ENCODE measurements around the gene PSG7. TPM values are rescaled to one million over a fixed set of nuclear protein-coding genes. Genes with fewer than 3 reads are reported as not detected.
"Not testable (repeated sequence)": the region's sequence is repeated elsewhere in the genome, so short reads cannot be mapped to it uniquely, and the experiment has no call there.

The PSG7 gene
- polyA plus RNA-seq, 1 of the 3 experiments (the other 2 are of a cell fraction) = 0.05 TPM

DNA sequence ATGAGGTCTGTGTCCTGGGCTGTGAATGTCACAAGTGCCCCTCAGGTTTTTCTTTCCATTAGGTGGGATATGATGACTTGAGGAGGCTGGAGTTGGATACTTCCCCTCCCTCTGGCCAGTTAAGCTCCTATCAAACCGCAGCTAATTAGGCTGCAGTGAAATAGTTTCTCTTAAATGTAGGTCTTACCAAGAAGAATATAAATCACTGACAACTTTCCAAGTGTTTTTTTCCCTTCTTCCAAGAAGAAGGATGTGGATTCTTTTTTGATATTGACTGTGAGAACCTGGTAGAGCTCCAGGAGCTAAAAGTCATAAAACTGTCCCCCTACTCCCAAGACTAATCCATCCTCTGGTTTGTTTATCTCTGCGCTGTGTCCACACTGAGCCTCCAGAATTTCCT is 14.5 kb upstream of the PSG7 start:
- H3K27me3 ChIP-seq (ENCODE audit: insufficient read depth); POLR2A ChIA-PET; H3K4me3 ChIP-seq (ENCODE audit: low read depth in 2 of 2, low read length in 1 of 2); H3F3A ChIP-seq (replicated peaks; ENCODE audit: insufficient read depth); H3K36me3 ChIP-seq (replicated peaks in 1 of 2; ENCODE audit: control insufficient read depth in 1 of 2, insufficient read depth in 2 of 2, low read length in 1 of 2); H3K79me2 ChIP-seq (ENCODE audit: insufficient read depth); H3K9ac ChIP-seq; H4K20me1 ChIP-seq (ENCODE audit: insufficient read depth); H3K4me1 ChIP-seq (ENCODE audit: control insufficient read depth in 1 of 2, insufficient read depth in 2 of 2, low read depth in 1 of 2, low read length in 1 of 2); CTCF ChIA-PET; H3K27ac ChIP-seq (ENCODE audit: low read depth in 2 of 2, low read length in 1 of 2); H3K9me3 ChIP-seq; DNase-seq; H3K9me2 ChIP-seq: not testable (repeated sequence)
- H2AFZ ChIP-seq (ENCODE audit: low read depth) = peak overlapping the region; percentile 41; the same call in 1 of the 2 replicates
- H3K4me2 ChIP-seq = peak overlapping the region; percentile 57
- 33% methylated on average over 2 of the region's 2 CpGs for WGBS (ENCODE audit: low lambda C conversion rate)

DNA sequence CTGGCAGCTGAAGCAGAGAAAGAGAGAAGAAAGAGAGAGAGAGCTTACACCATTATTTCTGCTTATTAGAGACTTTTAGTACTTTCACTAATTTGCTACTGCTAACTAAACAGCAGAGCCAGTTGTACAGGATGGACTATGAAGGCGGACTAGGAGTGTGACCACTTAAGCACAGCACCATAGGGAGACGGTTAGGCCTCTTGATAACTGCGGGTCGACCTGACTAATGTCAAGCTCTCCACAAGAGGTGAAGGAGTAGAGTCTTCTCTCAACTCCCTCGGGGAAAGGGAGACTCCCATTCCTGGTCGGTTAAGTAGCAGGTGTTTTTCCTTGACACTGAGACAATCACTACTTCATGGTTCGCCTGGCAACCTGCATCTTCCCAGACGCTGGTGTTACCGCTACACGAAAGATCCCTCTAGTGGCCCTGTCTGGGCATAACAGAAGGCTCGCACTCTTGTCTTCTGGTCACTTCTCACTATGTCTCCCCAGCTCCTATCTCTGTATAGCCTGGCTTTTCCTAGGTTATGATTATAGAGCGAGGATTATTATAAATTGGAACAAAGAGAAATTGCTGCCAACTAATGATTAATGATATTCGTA is 5.3 kb upstream of the PSG7 start:
- Histone ChIP-seq H3K9ac (no peak overlapping the region), H3K27ac (ENCODE audit: low read depth in 2 of 2, low read length in 1 of 2) (no peak overlapping the region), H3K4me3 (ENCODE audit: low read depth in 2 of 2, low read length in 1 of 2) (no peak overlapping the region), H3K36me3 (replicated peaks in 1 of 2; ENCODE audit: control insufficient read depth in 1 of 2, insufficient read depth in 2 of 2, low read length in 1 of 2) (no peaks in the 10 kb centered on the region), H3K9me2 (no peaks in the 10 kb centered on the region), H3K9me3 (no peaks in the 10 kb centered on the region), H3K27me3 (ENCODE audit: insufficient read depth) (no peaks in the 10 kb centered on the region), H3F3A (replicated peaks; ENCODE audit: insufficient read depth) (no peaks in the 10 kb centered on the region), H2AFZ (ENCODE audit: low read depth) (no peak overlapping the region), H3K4me1 (ENCODE audit: control insufficient read depth in 1 of 2, insufficient read depth in 2 of 2, low read depth in 1 of 2, low read length in 1 of 2) (no peaks in the 10 kb centered on the region), H4K20me1 (ENCODE audit: insufficient read depth) (no peaks in the 10 kb centered on the region), H3K79me2 (ENCODE audit: insufficient read depth) (no peaks in the 10 kb centered on the region), H3K4me2 (no peak overlapping the region)
- no peak for DNase-seq
- TF ChIP-seq USF2 (IDR thresholded peaks at IDR 0.05; ENCODE audit: borderline replicate concordance, low read depth, low read length) (no peak), CTCF (IDR thresholded peaks at IDR 0.05) (peak; percentile 65), SMC3 (IDR thresholded peaks at IDR 0.05; ENCODE audit: low read depth, low read length) (peak; percentile 32; the same call in 1 of the 2 replicates)
- 33% methylated on average over 12 of the region's 13 CpGs for WGBS (ENCODE audit: low lambda C conversion rate)
- POLR2A ChIA-PET = no interaction called here
- CTCF ChIA-PET = no interaction called here

DNA sequence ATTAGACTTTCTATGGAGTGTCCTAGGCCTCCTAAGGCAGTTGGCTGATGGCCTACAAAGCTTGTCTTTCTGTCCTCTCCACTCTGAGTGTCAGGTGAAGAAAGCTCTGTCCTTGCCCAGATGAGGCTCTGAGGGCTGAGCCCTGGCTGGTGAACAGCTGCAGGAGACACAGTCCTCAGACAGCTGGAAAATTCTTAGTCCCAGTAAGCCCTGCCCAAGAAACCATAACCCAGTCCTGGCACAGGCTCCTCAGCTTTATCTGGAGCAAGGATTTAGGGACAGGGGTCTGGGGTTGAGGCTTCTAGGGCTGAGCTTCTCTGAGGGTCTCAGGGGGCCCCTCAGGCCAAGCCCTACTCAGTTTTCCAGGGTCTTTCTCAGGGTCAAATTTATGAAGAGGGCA is 2.3 kb downstream of the PSG7 start:
- CTCF ChIA-PET = not testable (repeated sequence)

More for the DNA sequence above, 2.3 kb downstream of the PSG7 start:
- peak overlapping the region in 1 of 2 experiments; percentile 94; a peak in 2 of 4 replicates for H3K27ac ChIP-seq (ENCODE audit: low read depth in 2 of 2, low read length in 1 of 2)
- DNase-seq; H3K9me3 ChIP-seq; H4K20me1 ChIP-seq (ENCODE audit: insufficient read depth); POLR2A ChIA-PET; H3K27me3 ChIP-seq (ENCODE audit: insufficient read depth); H3K9me2 ChIP-seq; H3K4me3 ChIP-seq (ENCODE audit: low read depth in 2 of 2, low read length in 1 of 2); H3K36me3 ChIP-seq (replicated peaks in 1 of 2; ENCODE audit: control insufficient read depth in 1 of 2, insufficient read depth in 2 of 2, low read length in 1 of 2); H3K4me2 ChIP-seq; H3K79me2 ChIP-seq (ENCODE audit: insufficient read depth): not testable (repeated sequence)
- H3K9ac ChIP-seq = peak overlapping the region; percentile 63; the same call in 1 of the 2 replicates
- H3F3A ChIP-seq (replicated peaks; ENCODE audit: insufficient read depth) = peaks cover 26% of the 10 kb centered on the region
- peaks cover 0 to 22% of the 10 kb centered on the region in 2 experiments; a peak in 2 of 4 replicates for H3K4me1 ChIP-seq (ENCODE audit: control insufficient read depth in 1 of 2, insufficient read depth in 2 of 2, low read depth in 1 of 2, low read length in 1 of 2)
- peak overlapping the region; percentile 24; the same call in 1 of the 2 replicates for H2AFZ ChIP-seq (ENCODE audit: low read depth)

All from SK-N-SH (cell line).